SH-SY5Y (cell line): ENCODE results near the gene CYB561D1.

Experiments
- GATA2 ChIP-seq: IDR thresholded peaks from 2 replicates; pipeline ENCODE4 v1.6.1; 2011; ENCODE audit warnings: mild to moderate bottlenecking, low read depth, low read length
- GATA3 ChIP-seq: IDR thresholded peaks from 2 replicates; pipeline ENCODE4 v1.6.1; 2011; ENCODE audit warnings: low read depth, mild to moderate bottlenecking, low read length, moderate library complexity

GRCh38 chr1:109492779-109493178, 1.1 kb upstream of the CYB561D1 start:
- TF ChIP-seq GATA2 (no peak), GATA3 (no peak)
